Tongue (tissue), 2 donors: ENCODE measurements around the gene CCDC85C. TPM values are rescaled to one million over a fixed set of nuclear protein-coding genes. Genes with fewer than 3 reads are reported as not detected.
A peak's percentile ranks its signal among the peaks of the same experiment; 100 is the strongest.

Source experiments
- DNase-seq: peaks from one replicate; pipeline ENCODE4 v3.0.0-alpha.2; 2015
- total RNA-seq: library from RNA; depleted of rRNA; stranded (reverse); fragments of >200 nt; gene quantifications from one replicate; pipeline ENCODE4 v1.2.3, GENCODE V29; 2014

CCDC85C gene
- total RNA-seq, 1 donor from 2014 or later, result 8.4 TPM

GRCh38 chr14:99522025-99522401 is 82.0 kb downstream of the CCDC85C start:
- no peak for DNase-seq

GRCh38 chr14:99521176-99522024 is 82.6 kb downstream of the CCDC85C start:
- DNase-seq, result no peak

DNA sequence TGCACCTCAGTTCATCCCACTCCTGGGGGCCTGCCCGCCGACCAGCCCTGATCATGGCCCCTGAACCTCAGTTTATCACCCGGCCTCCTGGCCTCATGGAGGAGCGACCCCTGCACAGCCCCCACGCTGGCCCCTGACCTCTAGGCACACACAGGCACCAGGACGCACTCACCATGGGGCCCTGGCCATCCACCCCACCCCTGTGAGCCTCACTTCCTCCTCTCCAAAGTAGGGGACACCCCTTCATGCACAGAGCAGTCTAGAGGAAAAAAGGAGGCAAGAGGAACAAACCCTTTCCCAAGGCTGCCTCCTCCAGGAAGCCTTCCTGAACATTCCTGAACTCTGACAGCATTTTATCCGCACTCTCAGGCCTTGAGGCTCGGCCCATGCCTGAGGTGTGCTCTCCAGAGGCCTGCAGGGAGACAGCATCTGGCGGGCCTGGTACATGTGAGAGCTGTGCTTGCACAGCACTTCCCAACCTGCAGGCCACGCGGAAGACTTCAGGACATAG is 83.4 kb downstream of the CCDC85C start:
- no peak for DNase-seq

DNA sequence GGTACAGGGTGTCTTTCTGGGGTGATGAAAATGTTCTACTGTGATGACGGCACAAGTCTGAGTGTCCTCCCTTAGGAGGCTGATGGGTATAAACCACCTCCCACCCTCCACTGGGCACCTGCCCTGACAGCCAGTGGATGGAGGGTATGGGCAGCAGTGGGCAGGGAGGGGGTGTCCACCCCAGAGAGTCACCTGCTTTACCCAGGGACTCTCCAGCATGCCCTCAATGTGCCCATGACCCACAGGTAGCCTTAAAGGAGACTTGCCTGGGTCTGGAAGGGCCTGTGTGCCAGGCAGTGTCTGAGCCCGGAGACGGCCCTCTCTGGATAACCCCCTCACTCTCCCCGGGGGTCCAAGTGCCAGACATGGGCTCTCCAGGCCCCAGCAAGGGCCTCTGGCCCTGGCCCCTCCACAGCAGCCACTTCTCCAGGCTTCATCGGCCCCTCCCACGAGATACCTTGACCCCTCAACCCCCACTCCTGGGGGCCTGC is 84.0 kb downstream of the CCDC85C start:
- no peak for DNase-seq

DNA sequence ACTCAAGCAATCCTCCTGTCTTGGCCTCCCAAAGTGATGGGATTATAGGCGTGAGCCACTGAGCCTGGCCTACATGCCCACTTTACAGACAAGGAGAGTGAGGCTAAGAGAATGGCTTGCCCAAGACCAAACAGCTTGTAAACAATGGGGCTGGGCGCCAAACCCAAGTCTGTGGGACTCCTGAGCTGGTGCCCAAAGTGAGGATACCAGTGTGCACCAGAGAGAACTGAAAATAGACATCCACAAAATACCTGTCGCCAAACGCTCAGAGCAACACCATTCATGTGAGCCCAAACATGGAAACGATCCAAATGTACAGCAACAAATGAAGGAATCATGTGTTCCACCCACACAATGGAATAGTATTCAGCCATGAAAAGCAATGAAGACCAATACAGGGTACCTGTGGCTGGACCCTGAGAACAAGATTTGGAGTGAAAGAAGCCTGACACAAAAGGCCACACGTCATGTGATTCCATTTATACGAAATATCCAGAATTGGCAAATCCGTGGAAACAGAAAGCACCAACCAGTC is 84.6 kb downstream of the CCDC85C start:
- no peak for DNase-seq

GRCh38 chr14:99518441-99519346 is 85.3 kb downstream of the CCDC85C start:
- DNase-seq, result peak; percentile 71

GRCh38 chr14:99517643-99518381 is 86.2 kb downstream of the CCDC85C start:
- no peak for DNase-seq

- DNase-seq, result no peak
Measured at GRCh38 chr14:99516871-99517642, 87.0 kb downstream of the CCDC85C start.

DNA sequence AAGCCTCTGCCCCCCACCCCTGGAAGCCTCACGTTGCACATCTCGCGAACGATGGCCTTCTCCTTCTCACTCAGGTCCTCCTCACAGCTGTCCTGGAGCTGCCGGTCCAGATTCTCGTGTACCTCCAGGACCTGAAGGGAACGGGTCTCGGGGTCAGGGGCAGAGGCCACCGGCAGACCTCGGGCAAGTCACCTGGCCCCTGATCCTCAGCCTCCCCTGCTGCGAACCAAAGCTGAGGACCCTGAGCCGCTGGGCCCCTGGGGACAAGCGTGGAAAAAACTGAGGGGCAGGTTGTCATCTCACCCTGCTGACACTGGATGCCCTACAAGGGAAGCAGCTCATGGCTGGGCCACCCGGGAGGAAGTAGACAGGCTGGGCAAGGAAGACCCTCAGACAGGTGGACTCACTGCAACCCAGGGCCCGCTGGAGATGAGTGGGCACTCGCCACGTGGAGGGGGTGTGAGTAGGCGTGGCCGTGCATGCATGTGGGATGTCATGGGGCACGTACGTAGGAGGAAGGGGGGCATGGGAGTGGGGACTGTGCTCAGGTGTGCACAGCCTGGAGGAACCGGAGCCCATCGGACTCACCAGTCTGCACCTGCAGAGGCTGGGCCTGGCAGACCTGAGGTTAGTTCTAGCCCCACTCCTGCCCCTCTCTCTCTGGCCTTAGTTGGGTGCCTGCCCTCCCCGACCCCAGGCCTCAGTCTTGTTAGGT is 87.7 kb downstream of the CCDC85C start:
- no peak for DNase-seq

GRCh38 chr14:99515301-99516155 is 88.5 kb downstream of the CCDC85C start:
- no peak for DNase-seq

DNA sequence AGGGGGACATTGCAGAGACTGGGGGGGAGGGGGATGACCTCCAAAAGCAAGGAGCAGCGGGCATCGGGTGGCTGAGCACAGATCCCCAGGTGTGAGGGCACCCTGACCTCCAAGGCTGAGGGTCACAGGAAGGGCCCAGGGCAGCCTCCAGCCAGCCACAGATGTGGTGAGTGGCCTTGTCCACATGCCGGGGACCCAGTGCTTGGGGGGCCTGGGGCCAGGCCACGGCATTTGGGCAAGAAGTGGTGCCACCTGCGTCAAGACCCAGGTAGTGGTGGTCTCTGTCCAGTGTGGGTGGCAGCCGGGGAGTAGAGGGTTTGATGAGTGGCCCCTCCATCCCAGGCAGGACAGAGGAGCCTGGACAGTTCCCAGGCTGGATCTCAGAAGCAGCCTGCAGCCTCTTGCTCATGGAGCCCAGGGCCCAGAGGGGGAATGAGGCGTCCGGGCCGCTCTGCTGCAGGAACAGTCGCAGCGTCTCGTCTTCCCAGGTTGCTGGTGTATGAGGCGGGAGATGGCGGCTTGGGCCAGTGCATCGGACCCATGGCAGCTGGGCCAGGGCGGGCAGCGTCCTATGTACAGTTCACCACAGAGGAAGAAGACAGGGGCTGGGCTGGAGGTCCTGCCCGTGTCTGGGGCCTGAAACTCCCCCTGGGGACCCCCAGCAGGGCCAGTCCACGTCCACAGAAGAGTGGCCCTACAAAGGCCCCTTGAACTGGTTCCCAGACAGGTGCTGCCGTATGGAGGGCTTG is 89.3 kb downstream of the CCDC85C start:
- DNase-seq, result no peak

DNA sequence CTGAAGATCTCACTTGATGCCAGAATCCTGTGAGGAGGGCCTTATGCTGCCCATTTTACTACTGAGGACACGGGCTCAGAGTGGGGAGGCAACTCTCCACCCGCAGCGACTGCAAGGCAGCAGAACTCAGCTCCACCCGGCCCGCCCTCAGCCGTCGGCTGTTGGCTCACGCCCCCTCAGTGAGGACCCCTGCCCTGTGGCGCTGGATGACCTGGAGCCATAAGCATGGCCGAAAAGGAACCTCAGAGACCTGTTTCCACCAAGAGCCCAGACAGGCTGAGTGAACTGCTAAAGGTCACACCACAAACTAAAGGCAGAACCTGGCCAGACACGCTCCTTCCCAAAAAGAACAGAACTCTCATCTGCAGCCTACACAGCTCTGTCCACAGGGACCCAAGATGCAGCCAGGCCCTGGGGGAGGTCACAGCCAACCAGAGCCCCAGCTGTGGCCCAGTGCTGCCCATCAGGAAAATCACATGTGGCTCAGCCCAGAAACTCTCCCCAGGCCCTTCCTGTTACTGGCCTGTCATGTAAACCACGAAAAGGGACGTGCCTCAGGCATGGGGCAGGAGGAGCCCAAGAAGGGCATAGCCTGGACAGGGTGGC is 90.0 kb downstream of the CCDC85C start:
- no peak for DNase-seq

- DNase-seq, result no peak
Measured at GRCh38 chr14:99513183-99513694, 90.8 kb downstream of the CCDC85C start.

DNA sequence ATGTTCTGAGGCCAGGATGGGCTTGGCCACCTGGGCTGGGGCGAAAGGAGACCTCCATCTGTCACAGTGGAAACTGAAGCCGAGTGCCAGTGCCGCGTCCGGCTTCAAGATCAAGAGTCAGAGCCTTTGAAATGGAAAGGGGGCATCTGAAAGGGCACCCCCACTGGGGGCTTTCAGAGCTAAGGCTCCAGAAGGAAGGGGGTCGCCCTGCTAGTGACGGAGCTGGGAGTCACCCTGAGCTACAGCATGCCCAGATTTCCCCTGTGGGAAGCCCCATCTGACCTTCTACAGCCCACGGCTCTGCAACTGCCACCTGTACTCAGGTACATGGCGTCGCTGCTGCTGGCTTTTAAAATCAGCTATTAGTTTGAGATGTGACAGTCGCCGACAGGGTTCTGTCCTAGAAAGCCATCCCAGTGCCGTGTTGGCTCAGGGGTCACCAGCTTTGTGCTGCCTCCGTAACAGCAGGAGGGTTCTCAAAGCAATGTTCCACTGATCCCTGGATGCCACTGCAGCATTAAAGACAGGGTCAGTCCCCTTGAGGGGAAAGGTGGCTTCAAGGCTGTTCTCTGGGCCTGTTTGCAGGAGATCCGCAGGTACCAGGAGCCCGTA is 91.3 kb downstream of the CCDC85C start:
- no peak for DNase-seq

- no peak for DNase-seq
Measured at GRCh38 chr14:99512110-99512449, 91.9 kb downstream of the CCDC85C start.

DNA sequence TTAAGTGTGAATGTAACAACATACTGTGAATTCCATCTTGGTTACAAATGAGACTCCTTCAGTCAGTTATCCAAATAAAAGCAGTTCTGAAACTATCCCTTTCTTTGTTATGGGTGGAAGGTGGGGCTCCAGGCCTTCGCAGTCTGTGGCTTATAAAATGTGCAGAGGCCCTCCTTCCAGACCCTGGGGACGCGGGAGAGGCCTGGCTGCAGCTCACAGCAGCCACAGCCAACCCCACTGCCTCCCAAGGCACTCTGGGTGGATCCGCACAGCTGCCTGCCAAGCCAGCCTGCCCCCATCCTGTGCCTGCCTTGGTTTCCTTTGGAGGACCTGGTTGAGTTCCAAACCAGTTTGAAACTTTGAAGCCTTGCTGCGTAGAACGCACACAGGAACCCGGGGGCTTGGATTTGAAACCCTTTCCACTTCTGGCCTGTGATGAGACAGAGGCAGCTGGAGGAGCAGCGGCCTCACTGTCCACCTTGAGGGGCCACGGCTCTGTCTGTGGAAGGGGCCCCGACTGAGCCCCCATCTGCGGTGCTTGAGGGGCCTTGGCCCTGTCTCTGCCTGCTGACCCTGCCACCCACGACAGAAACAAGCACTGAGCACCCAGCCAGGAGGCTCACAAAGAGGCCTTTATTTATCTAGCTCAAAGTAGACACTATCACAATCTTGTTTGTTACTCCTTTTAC is 92.4 kb downstream of the CCDC85C start:
- DNase-seq, result no peak

GRCh38 chr14:99510556-99511139 is 93.4 kb downstream of the CCDC85C start:
- no peak for DNase-seq
